Measurements from ENCODE around the gene OSBPL7.

Gene OSBPL7

GRCh38 chr17:47823519-47823918, 1.9 kb upstream of the OSBPL7 start:
- DNase-seq (ENCODE audit: low read depth), result no peak

GRCh38 chr17:47822785-47823184, 1.2 kb upstream of the OSBPL7 start:
- DNase-seq (ENCODE audit: low read depth), result no peak

GRCh38 chr17:47821031-47821423, 567 bp downstream of the OSBPL7 start:
- DNase-seq (ENCODE audit: low read depth), result no peak

GRCh38 chr17:47820033-47820789, 1.4 kb downstream of the OSBPL7 start:
- DNase-seq (ENCODE audit: low read depth), result no peak

- DNase-seq (ENCODE audit: low read depth), result no peak
These were observed 2.1 kb downstream of the OSBPL7 start for GRCh38 chr17:47819475-47819874.

GRCh38 chr17:47818002-47818695, 3.4 kb downstream of the OSBPL7 start:
- DNase-seq (ENCODE audit: low read depth), result no peak

GRCh38 chr17:47816947-47817346, 4.6 kb downstream of the OSBPL7 start:
- no peak for DNase-seq (ENCODE audit: low read depth)

GRCh38 chr17:47816111-47816735, 5.4 kb downstream of the OSBPL7 start:
- DNase-seq (ENCODE audit: low read depth), result no peak

GRCh38 chr17:47815106-47815918, 6.3 kb downstream of the OSBPL7 start:
- DNase-seq (ENCODE audit: low read depth), result no peak

GRCh38 chr17:47813512-47814031, 8.0 kb downstream of the OSBPL7 start:
- no peak for DNase-seq (ENCODE audit: low read depth)

- no peak for DNase-seq (ENCODE audit: low read depth)
These were observed 8.5 kb downstream of the OSBPL7 start for GRCh38 chr17:47813077-47813476.

- DNase-seq (ENCODE audit: low read depth), result no peak
These were observed 9.3 kb downstream of the OSBPL7 start for GRCh38 chr17:47812146-47812920.

- DNase-seq (ENCODE audit: low read depth), result no peak
These were observed 9.9 kb downstream of the OSBPL7 start for GRCh38 chr17:47811709-47812108.

GRCh38 chr17:47810901-47811635, 10.5 kb downstream of the OSBPL7 start:
- DNase-seq (ENCODE audit: low read depth), result no peak

GRCh38 chr17:47810200-47810821, 11.3 kb downstream of the OSBPL7 start:
- no peak for DNase-seq (ENCODE audit: low read depth)

- no peak for DNase-seq (ENCODE audit: low read depth)
These were observed 12.6 kb downstream of the OSBPL7 start for GRCh38 chr17:47808830-47809480.

- DNase-seq (ENCODE audit: low read depth), result no peak
These were observed 13.4 kb downstream of the OSBPL7 start for GRCh38 chr17:47808036-47808829.

- DNase-seq (ENCODE audit: low read depth), result no peak
These were observed 14.2 kb downstream of the OSBPL7 start for GRCh38 chr17:47807421-47807820.

- DNase-seq (ENCODE audit: low read depth), result no peak
These were observed 14.7 kb downstream of the OSBPL7 start for GRCh38 chr17:47806913-47807255.

All from activated T-helper 9 cell treated with anti-CD3 and anti-CD28 coated beads, Interleukin-2, amount 50 U/mL, for 16 hours (primary cell).